ENCODE data around the gene KIRREL3.

DNA sequence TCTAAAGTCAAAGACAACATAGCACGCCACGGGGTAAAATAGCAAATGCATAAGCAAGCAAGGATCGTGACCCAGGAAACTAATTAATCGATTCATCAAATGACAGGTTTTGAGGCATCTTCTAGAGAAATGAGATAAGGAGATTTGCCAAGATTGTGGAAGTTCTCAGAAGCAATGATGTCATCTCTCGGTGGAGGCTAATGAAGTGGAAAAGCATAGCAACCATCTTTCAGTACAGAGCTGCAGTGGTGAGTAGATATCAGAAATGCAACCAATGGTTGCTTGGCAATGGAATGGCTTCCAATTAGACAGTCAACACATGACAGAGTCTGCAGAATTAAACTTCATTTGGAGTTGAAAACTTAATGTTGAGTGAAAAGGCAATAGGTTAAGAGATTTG lies 116.0 kb downstream of the KIRREL3 start:
- TF ChIP-seq, protein P1, sequence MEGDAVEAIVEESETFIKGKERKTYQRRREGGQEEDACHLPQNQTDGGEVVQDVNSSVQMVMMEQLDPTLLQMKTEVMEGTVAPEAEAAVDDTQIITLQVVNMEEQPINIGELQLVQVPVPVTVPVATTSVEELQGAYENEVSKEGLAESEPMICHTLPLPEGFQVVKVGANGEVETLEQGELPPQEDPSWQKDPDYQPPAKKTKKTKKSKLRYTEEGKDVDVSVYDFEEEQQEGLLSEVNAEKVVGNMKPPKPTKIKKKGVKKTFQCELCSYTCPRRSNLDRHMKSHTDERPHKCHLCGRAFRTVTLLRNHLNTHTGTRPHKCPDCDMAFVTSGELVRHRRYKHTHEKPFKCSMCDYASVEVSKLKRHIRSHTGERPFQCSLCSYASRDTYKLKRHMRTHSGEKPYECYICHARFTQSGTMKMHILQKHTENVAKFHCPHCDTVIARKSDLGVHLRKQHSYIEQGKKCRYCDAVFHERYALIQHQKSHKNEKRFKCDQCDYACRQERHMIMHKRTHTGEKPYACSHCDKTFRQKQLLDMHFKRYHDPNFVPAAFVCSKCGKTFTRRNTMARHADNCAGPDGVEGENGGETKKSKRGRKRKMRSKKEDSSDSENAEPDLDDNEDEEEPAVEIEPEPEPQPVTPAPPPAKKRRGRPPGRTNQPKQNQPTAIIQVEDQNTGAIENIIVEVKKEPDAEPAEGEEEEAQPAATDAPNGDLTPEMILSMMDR (IDR thresholded peaks at IDR 0.05), result no peak
- no peak for TF ChIP-seq POLR2A (IDR thresholded peaks at IDR 0.05)
